SKM-1 (cell line): ENCODE data around the gene ASB3.
"Not testable (repeated sequence)": the region's sequence is repeated elsewhere in the genome, so short reads cannot be mapped to it uniquely, and the experiment has no call there.

ENCODE experiments used
- DNase-seq: peaks from one replicate; lab custom pipeline; 2025; ENCODE audit not compliant: unreplicated experiment; lab: John Stamatoyannopoulos, UW

The ASB3 gene

DNA sequence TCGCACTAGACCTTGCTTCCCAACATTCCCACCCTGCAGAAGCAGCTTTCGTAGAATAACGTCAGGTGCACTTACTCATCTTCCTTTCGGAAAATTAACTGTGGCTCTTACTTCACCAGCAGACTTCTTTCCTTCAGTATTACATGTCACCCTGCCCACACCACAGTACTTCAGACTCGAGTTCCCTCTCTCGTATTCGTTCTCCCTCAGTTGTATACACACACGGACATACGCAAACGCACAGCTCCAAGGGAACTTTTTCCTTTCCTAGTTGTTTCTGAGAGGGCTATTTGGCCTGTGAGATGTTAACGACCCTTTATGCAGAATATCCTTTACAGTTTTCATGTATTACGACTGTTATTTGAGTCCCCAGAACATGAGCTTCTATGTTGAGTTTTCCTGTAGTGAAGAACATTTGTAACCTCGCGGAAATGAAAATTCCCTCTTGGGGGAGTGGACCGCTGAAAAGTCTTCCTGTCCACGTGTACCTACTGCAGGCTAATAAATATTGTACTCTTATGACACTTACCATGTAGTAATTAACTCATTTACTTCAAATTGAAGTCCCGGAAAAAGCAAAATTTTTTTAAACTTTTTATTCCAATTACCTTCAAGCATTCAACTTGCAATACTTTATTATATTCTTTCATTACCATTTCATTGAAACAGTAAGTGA, 999 bp upstream of the ASB3 start:
- peak; percentile 13 for DNase-seq

DNA sequence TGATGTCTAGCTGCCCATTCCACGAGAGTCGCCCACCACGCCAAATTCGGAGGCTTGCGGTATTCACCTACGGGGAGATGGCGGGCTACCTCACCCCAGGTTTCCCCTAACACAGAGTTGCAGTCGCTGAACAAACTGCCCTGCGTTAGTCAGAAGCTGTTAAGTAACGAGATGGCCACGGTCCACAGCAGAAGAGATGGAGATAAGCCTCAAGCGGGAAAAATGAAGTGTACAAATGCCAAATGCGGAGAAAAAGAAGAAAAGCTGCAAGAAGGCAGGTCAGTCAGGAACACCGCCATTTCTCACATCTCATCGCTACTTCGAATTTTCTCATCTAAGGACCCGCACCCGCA, 425 bp downstream of the ASB3 start:
- no peak for DNase-seq

DNA sequence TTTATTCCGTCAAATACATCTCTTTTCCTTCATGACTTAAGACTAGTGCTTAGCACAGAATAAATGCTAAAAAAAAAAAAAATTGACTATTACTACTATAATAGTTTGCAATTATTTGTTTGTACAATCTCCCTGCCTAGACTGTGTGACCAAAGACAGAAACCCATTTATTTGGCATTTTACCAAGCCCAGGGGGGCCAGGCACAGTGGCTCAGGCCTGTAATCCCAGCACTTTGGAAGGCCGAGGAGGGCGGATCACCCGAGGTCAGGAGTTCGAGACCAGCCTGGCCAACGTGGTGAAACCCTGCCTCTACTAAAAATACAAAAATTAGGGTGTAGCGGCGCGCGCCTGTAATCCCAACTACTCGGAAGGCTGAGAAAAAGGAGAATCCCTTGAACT, 1.4 kb downstream of the ASB3 start:
- DNase-seq = no peak

DNA sequence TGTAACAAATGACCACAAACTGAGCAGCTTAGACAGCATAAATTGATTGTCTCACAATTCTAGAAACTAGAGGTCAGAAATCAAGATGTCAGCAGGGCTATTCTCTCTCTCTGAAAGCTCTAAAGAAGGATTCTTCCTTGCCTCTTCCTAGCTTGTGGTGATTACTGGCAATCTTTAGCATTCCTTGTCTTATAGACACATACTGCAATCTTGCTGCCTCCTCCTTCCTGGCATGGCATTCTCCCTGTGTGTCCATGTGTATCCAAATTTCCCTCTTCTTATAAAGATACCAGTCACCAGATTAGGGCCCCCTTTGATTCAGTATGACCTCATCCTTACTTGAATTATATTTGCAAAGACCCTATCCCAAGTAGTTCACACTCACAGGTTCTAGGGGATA, 2.3 kb downstream of the ASB3 start:
- no peak for DNase-seq

DNA sequence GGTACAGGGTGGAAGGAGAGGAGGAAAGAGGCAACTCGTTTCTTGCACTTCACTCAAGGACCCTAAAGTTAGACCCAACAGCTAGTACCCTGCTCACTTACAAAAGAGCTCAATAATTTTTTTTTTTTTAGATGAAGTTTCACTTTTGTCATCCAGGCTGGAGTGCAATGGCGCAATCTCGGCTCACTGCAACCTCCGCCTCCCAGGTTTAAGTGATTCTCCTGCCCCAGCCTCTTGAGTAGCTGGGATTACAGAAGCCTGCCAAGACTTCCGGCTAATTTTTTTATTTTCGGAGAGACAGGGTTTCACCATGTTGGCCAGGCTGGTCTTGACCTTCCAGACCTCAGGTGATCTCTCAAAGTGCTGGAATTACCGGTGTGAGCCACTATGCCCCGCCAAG, 4.1 kb downstream of the ASB3 start:
- no peak for DNase-seq

DNA sequence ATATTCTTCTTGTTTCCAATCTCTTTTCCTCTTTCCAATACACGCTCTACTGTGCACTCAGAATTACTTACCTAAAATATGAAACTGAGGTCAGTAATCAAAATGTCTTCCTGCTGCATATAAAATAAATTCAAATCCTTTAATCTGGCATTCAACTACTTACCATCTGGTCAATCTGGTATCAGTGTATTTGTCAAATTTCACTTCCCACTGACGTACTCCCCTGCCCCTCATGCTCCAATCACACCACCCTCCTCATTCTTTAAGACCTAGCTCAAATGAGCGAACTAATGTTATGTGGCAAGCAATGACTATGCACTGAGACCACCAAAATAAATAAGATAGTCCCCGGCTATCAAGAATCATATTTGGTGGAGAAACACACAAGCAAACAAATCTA, 6.7 kb downstream of the ASB3 start:
- no peak for DNase-seq

DNA sequence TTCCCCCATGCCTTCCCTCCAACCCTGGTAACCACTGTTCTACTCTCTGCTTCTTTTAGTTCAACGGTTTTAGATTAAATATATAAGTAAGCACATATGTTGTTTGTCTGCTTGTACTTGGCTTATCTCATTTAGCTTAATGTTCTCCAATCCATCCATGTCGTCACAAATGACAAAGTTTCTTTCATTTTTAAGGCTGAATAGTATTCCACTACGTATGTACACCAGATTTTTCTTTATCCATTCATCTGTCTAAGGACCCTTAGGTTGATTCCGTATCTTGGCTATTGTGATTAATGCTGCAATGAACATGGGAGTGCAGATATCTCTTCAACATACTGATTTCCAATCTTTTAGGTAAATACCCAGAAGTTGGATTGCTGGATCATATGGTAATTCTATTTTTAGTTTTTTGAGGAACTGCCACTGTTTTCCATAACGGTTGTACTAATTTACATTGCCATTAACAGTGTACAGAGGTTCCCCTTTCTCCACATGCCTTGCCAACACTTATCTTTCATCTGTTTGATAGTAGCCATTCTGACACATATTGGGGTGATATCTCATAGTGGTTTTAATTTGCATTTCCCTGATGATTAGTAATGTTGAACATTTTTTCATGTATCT, 8.1 kb downstream of the ASB3 start:
- DNase-seq = peak; percentile 12

DNA sequence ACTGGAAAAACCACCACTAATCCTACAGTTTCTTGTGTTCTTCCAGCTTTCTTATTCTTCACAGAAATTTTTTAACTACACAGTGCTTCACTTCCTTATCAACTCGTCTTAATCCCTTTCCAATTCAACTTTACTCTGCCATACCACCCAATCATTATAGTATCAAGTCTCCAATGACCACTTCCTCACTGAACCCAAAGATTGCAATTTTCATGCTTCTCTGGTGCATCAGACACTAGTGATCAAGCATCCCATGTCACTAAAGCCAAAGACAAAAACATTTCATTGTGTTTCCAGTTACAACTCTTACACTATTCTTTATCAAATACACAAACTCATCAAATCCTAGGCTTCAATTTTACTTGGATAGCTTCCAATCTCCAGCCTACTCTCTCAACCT, 9.6 kb downstream of the ASB3 start:
- DNase-seq = no peak

DNA sequence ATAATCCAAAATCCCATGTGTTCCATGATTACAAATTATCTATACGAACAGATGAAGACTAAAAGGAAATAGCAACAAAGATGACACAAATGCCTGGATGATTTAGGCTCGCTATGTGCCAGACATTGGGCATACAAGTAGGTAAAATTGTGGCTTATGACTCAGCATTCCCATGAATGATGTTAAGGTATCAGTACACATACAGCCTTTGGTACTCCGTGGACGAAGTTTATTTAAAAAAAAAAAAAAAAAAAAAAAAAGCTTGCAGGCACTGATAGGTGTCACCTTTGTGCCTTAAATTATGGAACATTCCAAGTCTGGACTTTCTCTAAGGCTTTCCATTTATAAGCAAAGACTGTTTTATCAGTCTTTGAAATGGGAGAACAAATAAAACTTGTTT, 16.5 kb downstream of the ASB3 start:
- no peak for DNase-seq

DNA sequence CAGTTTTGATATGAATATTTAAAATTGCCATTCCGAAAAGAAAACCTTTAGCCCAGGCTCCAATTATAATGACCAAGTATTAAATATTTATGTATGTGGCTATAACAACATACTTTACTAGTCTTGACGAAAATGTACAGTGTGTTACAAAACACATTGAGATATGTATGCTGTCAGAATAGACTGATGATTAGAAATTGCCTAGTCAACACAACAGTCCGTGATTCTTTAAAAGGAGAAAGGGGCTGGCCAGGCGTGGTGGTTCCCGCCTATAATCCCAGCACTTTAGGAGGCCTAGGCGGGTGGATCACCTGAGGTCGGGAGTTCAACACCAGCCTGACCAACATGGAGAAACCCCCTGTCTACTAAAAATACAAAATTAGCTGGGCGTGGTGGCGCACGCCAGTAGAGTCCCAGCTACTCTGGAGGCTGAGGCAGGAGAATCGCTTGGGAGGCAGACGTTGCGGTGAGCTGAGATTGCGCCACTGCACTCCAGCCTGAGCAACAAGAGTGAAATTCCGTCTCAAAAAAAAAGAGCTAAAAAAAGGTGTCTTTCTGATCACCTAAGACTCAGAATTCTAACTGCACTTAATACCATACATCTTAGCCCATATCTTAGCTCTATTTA, 17.3 kb downstream of the ASB3 start:
- no peak for DNase-seq

DNA sequence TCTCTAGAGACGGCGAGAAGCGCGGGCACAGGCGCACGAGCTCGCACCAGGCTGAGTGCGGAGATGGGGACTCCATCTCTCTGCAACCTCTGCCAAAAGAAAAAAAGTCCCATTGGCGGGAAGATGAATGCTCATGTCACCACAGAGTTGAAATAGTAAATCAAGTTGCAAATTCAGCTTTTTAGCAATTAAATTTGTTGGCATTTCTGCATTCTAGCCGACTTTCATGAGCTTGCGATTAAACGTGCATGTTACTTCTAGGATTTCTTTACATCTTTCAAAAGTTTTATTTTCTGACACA, 18.6 kb downstream of the ASB3 start:
- DNase-seq = no peak

DNA sequence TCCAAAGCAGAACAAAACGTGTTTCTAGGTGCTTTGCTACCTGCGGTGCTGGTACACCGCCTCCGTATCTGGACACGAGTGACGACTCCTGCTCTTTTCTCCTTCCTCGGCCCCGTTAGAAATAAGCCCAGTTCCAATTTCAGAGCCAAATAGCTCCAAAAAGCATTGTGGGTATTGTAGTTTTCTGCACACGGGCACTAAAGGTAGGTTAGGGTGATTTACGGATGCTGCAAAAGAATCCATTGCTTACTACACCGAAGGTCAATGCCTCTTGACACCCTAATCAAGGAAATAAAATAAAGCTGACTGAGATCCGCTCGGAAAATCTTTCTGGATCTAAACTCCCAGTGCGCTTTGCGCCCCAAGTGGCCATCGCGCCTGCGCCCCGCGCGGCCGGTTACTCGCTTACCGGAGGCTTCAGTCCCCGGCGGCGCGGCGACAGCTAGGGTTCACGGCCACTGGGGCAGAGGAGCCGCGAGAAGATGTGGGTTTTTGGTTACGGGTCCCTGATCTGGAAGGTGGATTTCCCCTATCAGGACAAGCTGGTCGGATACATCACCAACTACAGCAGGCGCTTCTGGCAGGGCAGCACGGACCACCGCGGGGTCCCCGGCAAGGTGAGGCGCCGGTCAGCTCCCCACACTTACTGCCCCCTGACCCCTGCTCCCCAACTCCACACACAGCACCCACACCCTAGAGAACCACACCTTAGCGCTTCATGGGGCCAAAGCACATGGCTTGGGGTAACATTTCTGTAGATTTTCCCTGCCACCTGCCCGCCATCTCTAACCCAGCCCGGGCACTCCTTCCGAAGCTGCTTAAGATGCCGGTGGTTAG, 19.1 kb downstream of the ASB3 start, which contains the start of gene CHAC2:
Gene CHAC2, plus strand, starts transcription at position 400 of the 837 bp plus-strand sequence. Its CDS starts 83 bp downstream, at position 483.
- peak; percentile 44 for DNase-seq

DNA sequence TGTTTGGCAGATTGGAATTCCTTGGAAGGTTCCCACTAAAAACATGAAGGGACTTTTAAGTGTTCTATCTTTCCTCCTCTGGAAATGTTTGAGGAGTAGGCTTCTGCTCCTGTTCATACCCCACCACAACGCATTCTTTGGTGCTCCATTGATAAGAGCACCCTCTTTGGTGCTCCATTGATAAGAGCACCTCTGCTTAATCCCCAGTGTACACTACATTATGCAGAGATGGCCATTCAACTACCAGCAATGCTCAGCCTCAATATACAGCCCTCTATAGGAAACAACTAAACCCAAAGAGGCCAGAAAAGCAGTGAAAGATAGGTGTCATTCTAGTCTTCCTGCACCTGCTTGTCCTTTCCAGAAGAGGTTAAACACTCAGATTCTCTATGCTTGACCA, 21.0 kb downstream of the ASB3 start:
- no peak for DNase-seq

DNA sequence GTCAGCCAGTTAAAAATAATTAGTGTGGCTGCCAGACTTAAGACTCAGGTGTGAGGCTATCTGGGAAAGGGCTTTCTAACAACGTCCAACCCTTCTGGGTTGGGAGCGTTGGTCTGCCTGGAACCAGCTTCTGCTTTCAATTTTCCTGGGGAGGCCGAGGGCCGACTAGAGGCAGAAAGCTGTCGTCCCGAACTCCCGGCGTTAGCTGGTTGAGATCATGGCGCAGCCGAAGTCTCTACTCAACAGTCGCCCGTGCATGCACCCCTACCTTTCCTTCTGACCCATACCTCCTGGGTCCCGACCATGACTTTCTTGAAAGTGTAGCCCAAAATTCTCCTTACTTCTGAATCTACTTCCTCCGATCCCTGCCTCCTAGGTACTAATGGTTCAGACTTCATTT, 29.5 kb downstream of the ASB3 start:
- not testable (repeated sequence) for DNase-seq

DNA sequence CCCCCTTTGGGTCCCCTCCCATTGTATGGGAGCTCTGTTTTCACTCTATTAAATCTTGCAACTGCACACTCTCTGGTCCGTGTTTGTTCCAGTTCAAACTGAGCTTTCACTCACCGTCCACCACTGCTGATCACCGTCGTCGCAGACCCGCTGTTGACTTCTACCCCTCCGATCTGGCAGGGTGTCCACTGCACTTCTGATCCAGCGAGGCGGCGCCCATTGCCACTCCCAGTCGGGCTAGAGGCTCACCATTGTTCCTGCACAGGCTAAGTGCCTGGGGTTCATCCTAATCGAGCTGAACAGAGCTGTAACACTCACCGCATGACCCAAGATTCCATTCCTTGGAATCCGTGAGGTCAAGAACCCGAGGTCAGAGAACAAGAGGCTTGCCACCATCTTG, 30.1 kb downstream of the ASB3 start:
- no peak for DNase-seq

DNA sequence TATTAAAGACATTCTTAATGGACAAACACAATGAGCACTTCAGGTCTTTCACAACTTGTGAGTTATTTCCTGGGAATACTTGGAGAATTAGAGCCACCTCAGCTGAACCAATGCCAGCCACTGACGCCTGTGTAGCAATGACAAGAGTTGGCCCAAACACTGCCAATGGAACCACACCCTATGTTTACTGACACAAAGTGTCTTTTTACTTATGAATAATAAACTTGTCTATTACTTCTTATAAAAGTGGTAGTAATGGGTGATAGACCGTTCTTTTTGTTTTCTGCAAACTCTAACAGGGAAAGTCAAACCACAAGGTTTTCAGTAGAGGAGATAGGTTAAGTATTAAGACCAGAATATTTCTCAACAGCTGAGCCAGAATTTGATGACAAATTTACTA, 31.6 kb downstream of the ASB3 start:
- DNase-seq = no peak

DNA sequence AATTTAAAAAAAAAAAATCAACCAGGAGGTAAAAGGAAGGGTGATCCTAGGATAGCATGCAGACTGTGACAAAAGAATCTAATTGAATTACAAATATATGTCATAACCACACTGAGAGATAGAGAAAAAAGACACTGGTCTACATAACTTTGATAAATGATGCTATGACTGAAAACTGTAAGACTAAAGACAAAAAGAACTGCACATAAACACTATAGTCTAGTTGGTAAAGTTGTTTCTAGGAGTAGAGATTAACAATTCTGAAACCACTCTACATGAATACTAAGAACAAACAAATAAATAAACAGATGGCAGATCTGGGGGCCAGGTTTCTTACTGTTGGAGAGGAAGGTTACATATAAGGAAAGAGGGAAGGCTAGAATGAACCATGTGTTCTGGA, 33.7 kb downstream of the ASB3 start:
- DNase-seq = no peak

DNA sequence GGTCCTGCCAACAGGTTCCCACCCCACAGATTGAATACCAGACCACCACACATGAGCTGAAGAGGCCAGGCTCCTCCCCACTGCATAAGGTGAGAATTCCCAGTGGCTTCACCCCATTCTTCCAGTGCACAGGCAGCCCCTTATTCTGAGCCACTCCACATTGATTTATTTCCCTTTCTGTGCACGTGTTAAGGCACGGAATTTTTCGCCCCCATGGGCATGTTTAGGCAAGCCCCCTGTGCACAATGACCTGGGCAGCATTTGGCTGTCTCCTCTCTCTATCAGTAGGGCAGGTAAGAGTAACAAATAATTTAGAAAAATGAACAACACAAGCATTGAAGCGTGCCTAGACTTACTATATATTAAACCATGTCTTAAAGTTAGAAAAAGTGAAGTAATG, 34.4 kb downstream of the ASB3 start:
- no peak for DNase-seq

DNA sequence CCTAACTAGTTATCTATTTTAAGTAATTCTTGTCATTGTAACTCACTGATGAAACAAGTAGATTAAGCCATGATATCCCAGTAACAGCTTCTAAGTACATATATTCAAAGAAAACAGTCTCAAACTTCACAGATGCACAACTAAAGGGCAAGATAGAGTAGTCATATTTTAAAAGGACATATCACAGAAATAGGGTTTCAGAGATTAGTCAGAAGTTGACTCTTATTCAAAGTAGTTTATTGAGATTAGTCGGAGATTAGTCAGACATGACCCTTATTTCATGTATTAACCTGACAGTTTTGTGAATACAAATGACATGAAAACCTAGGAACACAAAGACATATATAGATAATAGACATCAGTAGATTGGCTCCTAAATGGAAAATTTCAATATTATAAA, 35.0 kb downstream of the ASB3 start:
- no peak for DNase-seq

DNA sequence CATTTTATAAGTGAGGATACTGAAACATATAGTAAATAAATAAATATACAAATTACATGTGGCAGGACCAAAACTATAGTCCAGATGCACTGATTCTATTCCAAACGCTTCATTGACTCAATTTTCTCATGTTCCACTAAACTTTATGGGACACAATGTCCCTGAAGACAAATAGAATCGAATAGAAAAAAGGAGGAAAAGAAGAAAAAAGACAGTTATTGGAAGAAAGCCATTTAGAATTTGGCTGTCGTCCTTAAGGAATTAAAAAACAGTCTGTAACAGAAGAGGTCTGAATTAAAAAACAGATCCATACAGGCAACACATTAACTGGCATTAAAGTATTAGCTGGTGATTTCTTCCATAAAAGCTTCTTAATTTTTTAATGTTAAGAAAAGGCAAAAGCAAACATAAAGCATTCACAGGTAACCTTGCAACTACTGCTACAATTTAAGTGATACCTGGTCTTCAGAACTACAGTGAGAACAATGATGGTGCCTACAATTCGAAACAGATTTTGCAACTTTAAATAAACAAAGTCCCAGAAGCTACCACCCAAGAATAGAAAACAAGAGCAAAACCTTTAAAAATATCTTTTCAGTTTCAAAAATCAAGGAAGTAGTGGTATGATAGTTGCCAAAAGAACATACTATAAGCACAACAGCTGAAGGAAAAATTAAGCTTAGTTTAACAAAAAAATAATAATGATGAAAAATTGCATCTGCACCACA, 36.5 kb downstream of the ASB3 start:
- DNase-seq = no peak

DNA sequence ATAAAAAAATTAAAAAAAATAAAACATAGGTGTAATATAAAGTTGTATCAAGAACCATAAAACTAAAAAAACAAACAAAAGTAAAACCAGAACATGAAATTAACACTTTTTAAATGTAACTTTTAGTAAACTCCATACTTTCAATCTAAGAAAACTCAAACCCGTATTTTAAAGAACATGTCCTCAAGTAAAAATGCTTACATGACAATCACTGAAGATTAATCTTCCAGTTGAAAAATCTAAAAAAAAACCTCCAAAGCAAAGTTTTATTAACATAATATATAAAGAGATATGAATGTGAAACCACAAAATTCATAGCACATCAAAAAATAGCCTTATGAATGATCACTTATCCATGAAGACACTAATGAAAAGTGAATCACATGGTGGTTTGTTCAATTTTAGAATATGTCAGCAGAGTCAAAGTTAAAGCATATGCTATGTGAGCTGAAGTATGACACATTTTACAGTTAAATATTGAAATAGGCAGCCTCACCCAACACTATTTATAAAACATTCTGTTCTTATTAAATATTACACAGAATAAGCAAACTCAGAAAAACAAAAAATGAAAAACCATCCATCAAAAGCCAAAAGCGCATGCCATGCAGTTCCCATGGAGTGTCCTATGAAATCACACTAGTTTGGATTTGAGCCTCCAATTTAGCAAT, 42.2 kb downstream of the ASB3 start:
- DNase-seq = no peak
